MCF 10A (cell line): ENCODE data around the gene DZIP3. TPM values are rescaled to one million over a fixed set of nuclear protein-coding genes. Genes with fewer than 3 reads are reported as not detected.
"Not testable (repeated sequence)": the region's sequence is repeated elsewhere in the genome, so short reads cannot be mapped to it uniquely, and the experiment has no call there.

ENCODE experiments used
- BruUV-seq: library from RNA; stranded (reverse); fragments of 400-500 nt; replicated peaks from 2 replicates; lab custom pipeline; 2021; lab: Mats Ljungman, UMichigan
- CTCF ChIA-PET: fragments of 300-600 bp; sonication (Branson Sonifier 250); formaldehyde crosslinking; extraction: SDS; loops from one replicate; lab custom pipeline; 2021; ENCODE audit warnings: antibody characterized with exemption, inconsistent platforms; lab: Yijun Ruan, JAX
- POLR2A ChIA-PET: fragments of 300-600, 350-650 bp; sonication (Branson Sonifier 250); formaldehyde crosslinking; extraction: SDS; loops from one replicate; lab custom pipeline; 2020; ENCODE audit warnings: antibody characterized with exemption, inconsistent platforms; lab: Yijun Ruan, JAX
- DNase-seq: peaks from one replicate; pipeline ENCODE4 v3.0.0-alpha.2; 2018; ENCODE audit not compliant: unreplicated experiment
- H3K27ac Mint-ChIP-seq: one replicate; pipeline ENCODE4 v1.8.0; 2022; ENCODE audit warnings: mild to moderate bottlenecking, low read depth, mixed read lengths; ENCODE audit not compliant: unreplicated experiment
- H3K27me3 Mint-ChIP-seq: one replicate; pipeline ENCODE4 v1.8.0; 2022; ENCODE audit warnings: mixed read lengths; ENCODE audit not compliant: insufficient read depth, unreplicated experiment
- H3K36me3 Mint-ChIP-seq: one replicate; pipeline ENCODE4 v1.8.0; 2022; ENCODE audit warnings: mild to moderate bottlenecking, moderate library complexity, mixed read lengths; ENCODE audit not compliant: insufficient read depth, unreplicated experiment
- H3K4me1 Mint-ChIP-seq: one replicate; pipeline ENCODE4 v1.8.0; 2022; ENCODE audit warnings: mixed read lengths; ENCODE audit not compliant: insufficient read depth, unreplicated experiment
- H3K4me3 Mint-ChIP-seq: one replicate; pipeline ENCODE4 v1.8.0; 2022; ENCODE audit warnings: mild to moderate bottlenecking, moderate library complexity, mixed read lengths; ENCODE audit not compliant: unreplicated experiment
- H3K9me3 Mint-ChIP-seq: one replicate; pipeline ENCODE4 v1.8.0; 2022; ENCODE audit warnings: mixed read lengths; ENCODE audit not compliant: unreplicated experiment
- intact Hi-C: fragments of 100-400 bp; cut with micrococcal nuclease; formaldehyde crosslinking; loops from 2 replicates; pipeline ENCODE4 v1.14.1; 2022
- total RNA-seq: library from RNA; stranded (reverse); gene quantifications from 2 replicates; pipeline ENCODE4 v1.2.3, GENCODE V29; 2022
- TF ChIP-seq, protein P1 (sequence below): fragments of 200-600 bp; IDR thresholded peaks from one replicate; pipeline ENCODE4 v1.8.0; 2022; ENCODE audit warnings: antibody characterized with exemption, mild to moderate bottlenecking; ENCODE audit not compliant: unreplicated experiment

DZIP3 gene
- total RNA-seq, 1 experiment from 2014 or later, result 10.1 TPM

DNA sequence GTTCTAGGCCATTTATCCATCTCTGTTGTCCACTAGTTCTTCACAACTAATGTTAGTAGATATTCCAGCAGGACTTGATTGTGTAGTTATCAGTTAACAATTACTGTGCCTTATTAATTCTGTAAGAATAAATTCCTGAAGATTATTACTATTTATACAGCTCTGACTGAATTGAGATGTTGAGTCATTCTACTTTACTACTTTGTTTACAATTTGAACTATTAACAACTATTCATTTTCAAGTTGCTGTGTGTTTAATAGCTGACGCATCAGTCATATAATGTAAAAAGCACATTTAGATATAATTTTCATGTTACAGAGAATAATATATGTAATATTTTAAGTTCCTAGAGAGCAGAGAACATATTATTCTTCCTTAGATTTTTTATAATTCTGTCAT lies 21.1 kb downstream of the DZIP3 start:
- TF ChIP-seq, protein P1, sequence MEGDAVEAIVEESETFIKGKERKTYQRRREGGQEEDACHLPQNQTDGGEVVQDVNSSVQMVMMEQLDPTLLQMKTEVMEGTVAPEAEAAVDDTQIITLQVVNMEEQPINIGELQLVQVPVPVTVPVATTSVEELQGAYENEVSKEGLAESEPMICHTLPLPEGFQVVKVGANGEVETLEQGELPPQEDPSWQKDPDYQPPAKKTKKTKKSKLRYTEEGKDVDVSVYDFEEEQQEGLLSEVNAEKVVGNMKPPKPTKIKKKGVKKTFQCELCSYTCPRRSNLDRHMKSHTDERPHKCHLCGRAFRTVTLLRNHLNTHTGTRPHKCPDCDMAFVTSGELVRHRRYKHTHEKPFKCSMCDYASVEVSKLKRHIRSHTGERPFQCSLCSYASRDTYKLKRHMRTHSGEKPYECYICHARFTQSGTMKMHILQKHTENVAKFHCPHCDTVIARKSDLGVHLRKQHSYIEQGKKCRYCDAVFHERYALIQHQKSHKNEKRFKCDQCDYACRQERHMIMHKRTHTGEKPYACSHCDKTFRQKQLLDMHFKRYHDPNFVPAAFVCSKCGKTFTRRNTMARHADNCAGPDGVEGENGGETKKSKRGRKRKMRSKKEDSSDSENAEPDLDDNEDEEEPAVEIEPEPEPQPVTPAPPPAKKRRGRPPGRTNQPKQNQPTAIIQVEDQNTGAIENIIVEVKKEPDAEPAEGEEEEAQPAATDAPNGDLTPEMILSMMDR, result no peak
- no peak overlapping the region for H3K4me3 Mint-ChIP-seq
- POLR2A ChIA-PET, result no interaction called here
- no peaks in the 10 kb centered on the region for H3K4me1 Mint-ChIP-seq
- intact Hi-C loops, result no loop called here
- CTCF ChIA-PET, result no interaction called here
- BruUV-seq, result no TSS peak
- DNase-seq, result no peak
- H3K36me3 Mint-ChIP-seq, result no peaks in the 10 kb centered on the region
- H3K9me3 Mint-ChIP-seq, result no peaks in the 10 kb centered on the region
- no peak overlapping the region for H3K27ac Mint-ChIP-seq
- H3K27me3 Mint-ChIP-seq, result no peaks in the 10 kb centered on the region

DNA sequence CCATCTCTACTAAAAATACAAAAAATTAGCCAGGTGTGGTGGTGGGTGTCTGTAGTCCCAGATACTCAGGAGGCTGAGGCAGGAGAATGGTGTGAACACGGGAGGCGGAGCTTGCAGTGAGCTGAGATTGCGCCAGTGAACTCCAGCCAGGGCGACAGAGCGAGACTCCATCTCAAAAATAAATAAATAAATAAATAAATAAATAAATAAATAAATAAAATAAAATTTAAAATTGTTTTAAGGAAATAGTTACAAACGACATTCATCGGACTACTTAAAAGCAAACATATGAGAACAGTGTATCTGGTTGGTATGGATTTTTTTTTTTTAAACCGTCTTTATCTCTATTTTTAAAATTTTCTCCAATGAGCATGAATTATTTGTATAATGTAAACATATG lies 26.6 kb downstream of the DZIP3 start:
- BruUV-seq, H3K27ac Mint-ChIP-seq, DNase-seq, H3K4me1 Mint-ChIP-seq, H3K27me3 Mint-ChIP-seq, H3K9me3 Mint-ChIP-seq, H3K36me3 Mint-ChIP-seq, POLR2A ChIA-PET, H3K4me3 Mint-ChIP-seq, intact Hi-C loops: not testable (repeated sequence)
- CTCF ChIA-PET, result interaction anchor here (0.7 kb wide), 1 partner anchor 292 kb away, joined by 3 read pairs; no protein-coding TSS in a partner anchor

DNA sequence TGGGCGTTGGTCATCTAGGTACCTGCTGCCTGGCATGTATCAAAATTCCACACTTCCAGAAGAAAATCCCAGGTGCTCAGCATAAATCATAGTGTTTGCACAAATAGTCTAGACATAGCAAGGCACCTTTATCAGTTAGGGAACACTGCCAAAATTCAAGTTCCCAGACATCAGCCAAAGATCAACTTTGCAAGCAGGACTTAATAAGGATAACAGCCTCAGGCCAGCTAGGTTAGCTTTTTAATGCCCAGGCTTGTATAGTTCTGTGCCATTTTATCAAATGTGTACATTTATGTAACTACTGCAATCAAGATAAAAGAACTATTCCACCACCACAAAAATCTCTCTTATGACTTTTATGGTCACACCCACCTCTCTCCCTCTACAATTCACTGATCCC lies 30.7 kb downstream of the DZIP3 start:
- TF ChIP-seq, protein P1, result no peak
- Mint-ChIP-seq H3K4me1 (no peaks in the 10 kb centered on the region), H3K27me3 (no peaks in the 10 kb centered on the region), H3K9me3 (no peaks in the 10 kb centered on the region), H3K4me3 (no peak overlapping the region), H3K36me3 (peaks cover 7% of the 10 kb centered on the region), H3K27ac (no peak overlapping the region)
- intact Hi-C loops, result no loop called here
- CTCF ChIA-PET, result no interaction called here
- DNase-seq, result no peak
- no TSS peak for BruUV-seq
- POLR2A ChIA-PET, result no interaction called here

DNA sequence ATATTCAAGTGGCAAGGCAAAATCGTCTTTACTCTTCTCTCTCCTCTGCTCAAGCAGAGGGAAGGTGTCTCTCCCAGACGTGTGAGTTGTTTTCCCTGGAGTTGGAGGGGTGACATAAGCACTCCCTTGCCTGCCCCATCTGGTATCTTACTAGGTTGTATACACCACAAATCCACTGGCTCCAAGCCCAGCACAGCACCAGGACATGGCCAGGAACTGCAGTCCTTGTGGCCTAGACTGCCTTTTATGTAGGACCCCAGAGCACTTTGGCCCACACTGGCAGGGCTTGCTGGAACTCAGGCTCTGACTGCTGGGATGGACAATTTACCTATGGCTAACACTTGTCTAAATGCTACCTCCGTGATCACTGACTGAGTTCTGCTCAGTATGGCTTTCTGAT lies 34.0 kb downstream of the DZIP3 start:
- intact Hi-C loops, result no loop called here
- TF ChIP-seq, protein P1, result no peak
- ChIA-PET POLR2A (no interaction called here), CTCF (interaction anchor here (0.6 to 1.0 kb wide), 4 partner anchors 12 to 416 kb away, joined by 3 to 5 read pairs (median 3); partner anchors contain the start of gene CIP2A)
- no peaks in the 10 kb centered on the region for H3K4me1 Mint-ChIP-seq
- no peaks in the 10 kb centered on the region for H3K27me3 Mint-ChIP-seq
- BruUV-seq, result no TSS peak
- no peaks in the 10 kb centered on the region for H3K9me3 Mint-ChIP-seq
- no peak overlapping the region for H3K27ac Mint-ChIP-seq
- no peak overlapping the region for H3K4me3 Mint-ChIP-seq
- H3K36me3 Mint-ChIP-seq, result peaks cover 3% of the 10 kb centered on the region
- no peak for DNase-seq

DNA sequence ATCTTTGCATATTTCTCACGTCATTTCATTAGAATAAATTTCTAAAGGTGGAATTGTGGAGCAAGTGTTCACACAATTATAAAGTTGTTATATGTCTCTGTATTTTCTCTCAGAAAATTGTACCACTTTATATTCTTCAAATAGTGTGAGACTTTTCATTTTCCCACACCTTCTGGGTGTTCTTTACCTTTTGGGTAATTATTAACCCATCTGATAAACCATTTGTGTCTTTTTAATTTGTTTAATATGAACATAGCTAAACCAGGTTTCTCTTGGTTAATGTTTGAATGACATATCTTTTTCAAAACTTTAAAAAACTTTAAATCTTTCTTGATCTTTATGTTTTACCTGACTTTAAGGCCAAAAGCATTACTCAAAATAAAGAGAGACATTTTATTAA lies 40.5 kb downstream of the DZIP3 start:
- no peaks in the 10 kb centered on the region for H3K4me1 Mint-ChIP-seq
- intact Hi-C loops, result no loop called here
- DNase-seq, result no peak
- H3K27me3 Mint-ChIP-seq, result no peaks in the 10 kb centered on the region
- no peak overlapping the region for H3K4me3 Mint-ChIP-seq
- TF ChIP-seq, protein P1, result no peak
- no TSS peak for BruUV-seq
- H3K36me3 Mint-ChIP-seq, result no peaks in the 10 kb centered on the region
- POLR2A ChIA-PET, result no interaction called here
- CTCF ChIA-PET, result interaction anchor here (0.5 kb wide), 1 partner anchor 297 kb away, joined by 3 read pairs; no protein-coding TSS in a partner anchor
- H3K9me3 Mint-ChIP-seq, result no peaks in the 10 kb centered on the region
- H3K27ac Mint-ChIP-seq, result no peak overlapping the region
